ENCODE measurements around the gene TMEM200A.

DNA sequence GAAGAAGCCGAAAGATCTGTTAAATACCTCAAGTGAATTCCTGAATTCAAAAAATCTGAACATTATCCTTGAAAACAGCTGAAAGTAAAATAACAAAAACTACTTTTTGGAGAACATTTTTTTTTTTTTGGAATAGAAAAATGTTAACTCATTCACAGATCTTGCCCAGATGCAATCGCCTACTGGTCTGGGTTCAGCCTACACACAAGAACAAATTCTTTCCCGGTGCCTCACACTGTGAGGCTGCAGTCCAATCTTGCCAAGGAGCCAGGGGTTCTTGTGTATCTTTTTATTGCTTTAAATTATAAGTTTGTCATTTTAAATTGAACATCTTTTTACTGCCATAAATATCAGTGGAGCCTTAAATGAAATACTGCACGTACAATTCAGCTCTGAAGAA lies 41.2 kb upstream of the TMEM200A start:
- TF ChIP-seq CTCF (conservative IDR thresholded peaks at IDR 0.05; ENCODE audit: low read depth, low read length) (no peak), EZH2phosphoT487 (IDR thresholded peaks at IDR 0.05; ENCODE audit: borderline replicate concordance, low read length) (no peak), EZH2 (IDR thresholded peaks at IDR 0.05; ENCODE audit: low read length, unreplicated experiment) (no peak)
